CD4-positive, alpha-beta T cell (primary cell): ENCODE results near the gene TFEB. TPM values are rescaled to one million over a fixed set of nuclear protein-coding genes. Genes with fewer than 3 reads are reported as not detected.

ENCODE experiments used
- ATAC-seq: fragments of 200-7000 bp; cut with Tn5 transposase; one replicate; pipeline ENCODE4 v1.10.0; 2022; ENCODE audit warnings: mild to moderate bottlenecking; ENCODE audit not compliant: poor library complexity
- CTCF ChIA-PET: fragments of 350-600 bp; sonication (Branson Sonifier 250); formaldehyde crosslinking; loops from one replicate; lab custom pipeline; 2021; ENCODE audit warnings: antibody characterized with exemption, inconsistent platforms; lab: Charles Lee
- POLR2A ChIA-PET: fragments of 350-600 bp; sonication (Branson Sonifier 250); formaldehyde crosslinking; loops from one replicate; lab custom pipeline; 2021; ENCODE audit warnings: antibody characterized with exemption, inconsistent platforms; lab: Charles Lee
- DNase-seq, 14 experiments: peaks; one replicate each; pipeline ENCODE4 v3.0.0-alpha.2; 2013 to 2020; ENCODE audit warnings: mixed read lengths in 2 of 14
- H3K27ac ChIP-seq, 2 donors: one replicate each; pipeline versions ENCODE4 v1.5.1 to v1.7.0; 2013; ENCODE audit warnings: low read length in 2 of 2, low read depth in 1 of 2, mild to moderate bottlenecking in 1 of 2
- H3K27me3 ChIP-seq, 2 experiments: 1 replicate in 1 of 2; 2 replicates in 1 of 2; pipeline versions ENCODE4 v1.6.1 to v1.7.0; 2013; ENCODE audit warnings: low read length in 2 of 2, control low read depth in 1 of 2, mild to moderate bottlenecking in 1 of 2, moderate library complexity in 1 of 2; ENCODE audit not compliant: insufficient read depth in 2 of 2, control insufficient read depth in 1 of 2
- H3K36me3 ChIP-seq: one replicate; pipeline ENCODE4 v1.6.1; 2013; ENCODE audit warnings: low read length, control low read depth; ENCODE audit not compliant: insufficient read depth
- H3K4me1 ChIP-seq: one replicate; pipeline ENCODE4 v1.6.1; 2013; ENCODE audit warnings: low read length, control low read depth; ENCODE audit not compliant: insufficient read depth
- H3K4me3 ChIP-seq: one replicate; pipeline ENCODE4 v1.5.1; 2013; ENCODE audit warnings: mild to moderate bottlenecking, low read length, moderate library complexity
- H3K9me3 ChIP-seq, 2 experiments: 1 replicate in 1 of 2; 2 replicates in 1 of 2; pipeline versions ENCODE4 v1.6.1 to v1.7.0; 2013; ENCODE audit warnings: low read length in 2 of 2, mild to moderate bottlenecking in 2 of 2, control low read depth in 1 of 2, moderate library complexity in 1 of 2; ENCODE audit not compliant: control insufficient read depth in 1 of 2, insufficient read depth in 1 of 2
- H3K27ac Mint-ChIP-seq: one replicate; pipeline ENCODE4 v1.8.0; 2020; ENCODE audit warnings: mixed read lengths
- H3K27me3 Mint-ChIP-seq: one replicate; pipeline ENCODE4 v1.8.0; 2021; ENCODE audit warnings: mixed read lengths
- H3K36me3 Mint-ChIP-seq: one replicate; pipeline ENCODE4 v1.8.0; 2021; ENCODE audit warnings: low read depth, mixed read lengths
- H3K4me1 Mint-ChIP-seq: one replicate; pipeline ENCODE4 v1.8.0; 2021; ENCODE audit warnings: low read depth, mixed read lengths
- H3K4me3 Mint-ChIP-seq: one replicate; pipeline ENCODE4 v1.8.0; 2020; ENCODE audit warnings: mild to moderate bottlenecking, mixed read lengths
- H3K9me3 Mint-ChIP-seq: one replicate; pipeline ENCODE4 v1.8.0; 2020; ENCODE audit warnings: mixed read lengths
- CTCF ChIP-seq: fragments of 200-600 bp; IDR thresholded peaks from one replicate; pipeline ENCODE4 v1.8.0; 2022; ENCODE audit warnings: antibody characterized with exemption, mild to moderate bottlenecking
- intact Hi-C, 2 experiments: fragments of 100-400 bp; cut with DNase I in 1 of 2; cut with micrococcal nuclease in 1 of 2; formaldehyde crosslinking; loops; one replicate each; pipeline versions ENCODE4 v1.15.1 to v1.9.0; 2023 to 2025; cut with DNase I, micrococcal nuclease
- total RNA-seq, 174 experiments: library from RNA in 2 of 174; stranded (reverse) in 2 of 174; gene quantifications; one replicate each; pipeline ENCODE4 v1.2.3 and lab custom pipeline; 2021 to 2026

TFEB gene
- total RNA-seq, 2 experiments from 2014 or later, result 23.8 to 24.1 TPM

- Mint-ChIP-seq H3K4me1 (no peaks in the 10 kb centered on the region), H3K4me3 (no peak overlapping the region), H3K27me3 (no peaks in the 10 kb centered on the region), H3K27ac (no peak overlapping the region), H3K36me3 (peaks cover 10% of the 10 kb centered on the region), H3K9me3 (no peaks in the 10 kb centered on the region)
- no peak for DNase-seq
- ChIA-PET POLR2A (no interaction called here), CTCF (no interaction called here)
- no peak overlapping the region for H3K4me3 ChIP-seq
- intact Hi-C loops, result no loop called here
- ATAC-seq, result no peak
- no peaks in the 10 kb centered on the region for H3K9me3 ChIP-seq
- H3K27me3 ChIP-seq, result no peaks in the 10 kb centered on the region
- TF ChIP-seq CTCF, result no peak
- H3K36me3 ChIP-seq, result peaks cover 30% of the 10 kb centered on the region
- no peaks in the 10 kb centered on the region for H3K4me1 ChIP-seq
- H3K27ac ChIP-seq, result no peak overlapping the region
These were observed 44.7 kb downstream of the TFEB start for GRCh38 chr6:41690541-41691330.

GRCh38 chr6:41689171-41690008 is 46.0 kb downstream of the TFEB start:
- no peak for TF ChIP-seq CTCF
- H3K36me3 Mint-ChIP-seq, result peaks cover 16% of the 10 kb centered on the region
- H3K36me3 ChIP-seq, result peaks cover 41% of the 10 kb centered on the region
- no peak overlapping the region for H3K4me3 ChIP-seq
- ChIA-PET POLR2A (interaction anchor here (0.6 kb wide), 1 partner anchor 1818 kb away, joined by 3 read pairs; no protein-coding TSS in a partner anchor), CTCF (no interaction called here)
- DNase-seq (no peak), ATAC-seq (no peak)
- H3K4me1 Mint-ChIP-seq, result no peaks in the 10 kb centered on the region
- intact Hi-C loops, result loop anchor here in 1 of 2 experiments (10.0 kb wide), 1 partner anchor 385 kb away; no protein-coding TSS in a partner anchor
- no peaks in the 10 kb centered on the region for H3K27me3 Mint-ChIP-seq
- H3K27me3 ChIP-seq, result no peaks in the 10 kb centered on the region
- H3K9me3 Mint-ChIP-seq, result no peaks in the 10 kb centered on the region
- H3K27ac Mint-ChIP-seq, result no peak overlapping the region
- no peak overlapping the region for H3K4me3 Mint-ChIP-seq
- H3K9me3 ChIP-seq, result no peaks in the 10 kb centered on the region
- H3K27ac ChIP-seq, result no peak overlapping the region
- H3K4me1 ChIP-seq, result no peaks in the 10 kb centered on the region

GRCh38 chr6:41688256-41688965 is 47.0 kb downstream of the TFEB start:
- peaks cover 44% of the 10 kb centered on the region for H3K36me3 ChIP-seq
- POLR2A ChIA-PET, result no interaction called here
- peaks cover 16% of the 10 kb centered on the region for H3K36me3 Mint-ChIP-seq

More at GRCh38 chr6:41688256-41688965, 47.0 kb downstream of the TFEB start:
- H3K9me3 ChIP-seq, result no peaks in the 10 kb centered on the region
- CTCF ChIA-PET, result no interaction called here
- Mint-ChIP-seq H3K27me3 (no peaks in the 10 kb centered on the region), H3K4me3 (no peak overlapping the region), H3K27ac (no peak overlapping the region), H3K4me1 (peaks cover 4% of the 10 kb centered on the region), H3K9me3 (no peaks in the 10 kb centered on the region)
- no peak for TF ChIP-seq CTCF
- no peak overlapping the region for H3K4me3 ChIP-seq
- no peak for DNase-seq
- no peaks in the 10 kb centered on the region for H3K27me3 ChIP-seq
- intact Hi-C loops, result loop anchor here in 1 of 2 experiments (10.0 kb wide), 1 partner anchor 384 kb away; no protein-coding TSS in a partner anchor
- peaks cover 6% of the 10 kb centered on the region for H3K4me1 ChIP-seq
- no peak overlapping the region for H3K27ac ChIP-seq
- no peak for ATAC-seq
